ENCODE data around the gene ZNF813. TPM values are rescaled to one million over a fixed set of nuclear protein-coding genes. Genes with fewer than 3 reads are reported as not detected.

The ZNF813 gene
- polyA plus RNA-seq, 1 donor: 2.6 TPM

GRCh38 chr19:53521373-53522202, 54.1 kb downstream of the ZNF813 start:
- no peak for DNase-seq

- no peak for DNase-seq
Measured at GRCh38 chr19:53525922-53526321, 58.4 kb downstream of the ZNF813 start.

- DNase-seq: no peak
Measured at GRCh38 chr19:53530622-53531021, 63.1 kb downstream of the ZNF813 start.

- no peak for DNase-seq
Measured at GRCh38 chr19:53531457-53531856, 63.9 kb downstream of the ZNF813 start.

- DNase-seq: no peak
Measured at GRCh38 chr19:53532362-53532761, 64.8 kb downstream of the ZNF813 start.

GRCh38 chr19:53536225-53536548, 68.7 kb downstream of the ZNF813 start:
- DNase-seq: no peak

- DNase-seq: no peak
Measured at GRCh38 chr19:53537121-53537520, 69.6 kb downstream of the ZNF813 start.

- DNase-seq: peak; percentile 87
Measured at GRCh38 chr19:53537521-53538377, 70.2 kb downstream of the ZNF813 start, which contains the start of gene ZNF331. Gene ZNF331 (plus strand): TSS chr19:53538145. CDS start chr19:53569377, 31,232 bp downstream.

GRCh38 chr19:53538378-53539109, 71.0 kb downstream of the ZNF813 start:
- no peak for DNase-seq

GRCh38 chr19:53540091-53540490, 72.6 kb downstream of the ZNF813 start:
- DNase-seq: no peak

GRCh38 chr19:53541971-53542370, 74.4 kb downstream of the ZNF813 start:
- no peak for DNase-seq

- DNase-seq: no peak
Measured at GRCh38 chr19:53545271-53546065, 77.9 kb downstream of the ZNF813 start.

Other genes with a start within 250 kb of the ZNF813 start
- 26.3 TPM for gene ZNF677, start 212.9 kb upstream of the ZNF813 start, polyA plus RNA-seq (ENCODE audit: insufficient read length)
- gene VN1R2, start 209.4 kb upstream of the ZNF813 start, polyA plus RNA-seq (ENCODE audit: insufficient read length): not detected
- gene VN1R4, start 200.0 kb upstream of the ZNF813 start, polyA plus RNA-seq (ENCODE audit: insufficient read length): not detected
- 5.2 TPM for gene ZNF845, start 134.0 kb upstream of the ZNF813 start, polyA plus RNA-seq (ENCODE audit: insufficient read length)
- gene ZNF525, start 102.0 kb upstream of the ZNF813 start, polyA plus RNA-seq (ENCODE audit: insufficient read length): 8.1 TPM
- gene ZNF765, start 72.6 kb upstream of the ZNF813 start, polyA plus RNA-seq (ENCODE audit: insufficient read length): 8.8 TPM
- 7.8 TPM for gene ZNF761, start 35.7 kb upstream of the ZNF813 start, polyA plus RNA-seq (ENCODE audit: insufficient read length)
- gene ZNF331, start 70.4 kb downstream of the ZNF813 start, polyA plus RNA-seq (ENCODE audit: insufficient read length): 12.8 TPM
- gene DPRX, start 164.3 kb downstream of the ZNF813 start, polyA plus RNA-seq (ENCODE audit: insufficient read length): not detected